HG03045 (cell line): ENCODE results near the gene KMT2B.
"Not testable (repeated sequence)": the region's sequence is repeated elsewhere in the genome, so short reads cannot be mapped to it uniquely, and the experiment has no call there.

Experiments
- ATAC-seq: cut with Tn5 transposase; IDR thresholded peaks from one replicate; pipeline ENCODE4 v1.9.1; 2021; ENCODE audit warnings: mild to moderate bottlenecking, moderate library complexity; ENCODE audit not compliant: unreplicated experiment

KMT2B gene

DNA sequence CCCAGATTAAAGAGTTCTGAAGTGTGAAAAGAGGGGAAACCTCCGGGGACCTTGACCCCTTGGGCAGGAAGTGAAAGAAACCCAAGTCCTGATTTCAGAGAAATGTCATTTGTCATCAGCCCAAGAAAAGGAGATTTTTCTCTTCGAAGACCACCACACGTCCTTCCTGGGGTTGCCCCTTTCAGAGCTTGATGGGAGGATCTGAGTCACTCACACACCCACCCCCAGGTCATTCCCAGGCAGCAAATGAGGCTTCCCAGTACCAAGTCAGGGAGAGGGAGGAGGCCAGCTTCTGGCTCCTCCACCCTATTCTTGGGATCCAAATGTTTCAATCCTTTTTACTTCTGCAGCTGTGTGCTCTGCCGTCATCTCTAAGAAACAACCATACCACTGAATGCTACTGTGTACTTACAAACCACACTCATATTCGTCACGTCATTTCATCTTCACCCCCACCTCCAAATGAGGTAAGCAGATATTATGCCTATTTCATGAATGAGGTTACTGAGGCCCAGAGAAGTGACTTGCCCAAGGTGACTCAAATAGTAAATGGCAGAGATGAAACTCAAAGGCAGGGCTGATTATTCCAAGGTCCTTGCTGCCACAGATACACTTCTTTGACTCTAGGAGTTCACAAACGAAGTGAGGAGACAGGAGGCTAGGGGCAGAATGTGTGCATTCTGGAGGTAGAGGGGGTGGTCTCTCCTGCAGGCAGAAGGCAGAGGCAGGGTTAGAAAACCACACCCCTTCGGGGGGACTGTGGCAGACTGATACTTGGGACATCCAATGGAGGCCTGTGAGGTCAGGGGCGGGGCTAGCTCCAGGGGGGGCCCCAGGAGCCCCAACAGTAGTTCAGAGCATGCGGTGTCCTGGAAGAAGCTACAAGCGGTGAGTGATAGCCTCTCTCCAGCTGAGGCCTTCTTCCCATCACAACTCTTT lies 5.0 kb upstream of the KMT2B start:
- ATAC-seq, result no peak

DNA sequence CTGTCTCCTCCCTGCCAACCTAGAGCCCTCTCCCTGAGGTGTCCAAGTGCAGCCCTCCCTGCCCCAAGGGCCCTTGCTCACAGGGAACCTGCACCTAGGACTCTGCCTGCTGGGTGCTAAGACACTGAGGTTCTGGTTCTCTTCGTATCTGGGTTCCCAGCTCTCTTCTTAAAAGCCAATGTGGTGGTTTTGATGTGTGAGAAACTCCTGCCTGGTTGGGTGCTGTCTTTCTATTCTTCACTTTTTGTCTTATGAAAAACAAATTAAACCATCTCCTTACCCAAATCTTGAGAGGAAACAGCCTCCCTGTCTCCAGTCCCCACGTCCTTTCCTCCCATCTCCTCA lies 4.3 kb upstream of the KMT2B start:
- ATAC-seq, result no peak

DNA sequence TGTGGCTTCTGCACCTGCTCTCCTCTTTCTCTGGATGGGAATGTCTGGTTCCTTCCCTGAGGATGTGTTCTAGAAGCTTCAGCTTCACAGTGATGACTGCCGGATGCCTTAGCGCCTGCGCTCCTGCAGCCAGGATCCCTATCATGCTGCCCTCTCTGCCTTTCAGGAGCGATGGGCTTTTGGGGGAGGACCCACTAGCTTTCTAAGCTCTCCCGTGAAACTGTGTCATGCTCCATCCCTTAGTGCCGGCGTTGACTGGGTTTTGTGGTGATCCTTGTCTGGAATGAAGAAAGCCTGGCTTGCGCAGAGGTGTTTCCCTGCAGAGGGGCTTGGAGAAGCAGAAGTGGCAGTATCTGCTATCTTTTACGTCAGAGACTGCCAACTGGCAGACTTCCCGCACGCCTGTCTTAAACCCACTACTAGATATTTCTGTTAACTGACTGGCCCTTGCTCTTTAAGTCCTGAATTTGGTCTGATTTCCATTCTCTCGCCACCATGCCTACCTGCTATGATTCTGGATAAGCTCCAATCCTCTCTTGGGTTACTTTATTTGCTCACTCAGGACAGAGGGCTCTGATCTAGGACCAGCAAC lies 3.8 kb upstream of the KMT2B start:
- ATAC-seq, result no peak

DNA sequence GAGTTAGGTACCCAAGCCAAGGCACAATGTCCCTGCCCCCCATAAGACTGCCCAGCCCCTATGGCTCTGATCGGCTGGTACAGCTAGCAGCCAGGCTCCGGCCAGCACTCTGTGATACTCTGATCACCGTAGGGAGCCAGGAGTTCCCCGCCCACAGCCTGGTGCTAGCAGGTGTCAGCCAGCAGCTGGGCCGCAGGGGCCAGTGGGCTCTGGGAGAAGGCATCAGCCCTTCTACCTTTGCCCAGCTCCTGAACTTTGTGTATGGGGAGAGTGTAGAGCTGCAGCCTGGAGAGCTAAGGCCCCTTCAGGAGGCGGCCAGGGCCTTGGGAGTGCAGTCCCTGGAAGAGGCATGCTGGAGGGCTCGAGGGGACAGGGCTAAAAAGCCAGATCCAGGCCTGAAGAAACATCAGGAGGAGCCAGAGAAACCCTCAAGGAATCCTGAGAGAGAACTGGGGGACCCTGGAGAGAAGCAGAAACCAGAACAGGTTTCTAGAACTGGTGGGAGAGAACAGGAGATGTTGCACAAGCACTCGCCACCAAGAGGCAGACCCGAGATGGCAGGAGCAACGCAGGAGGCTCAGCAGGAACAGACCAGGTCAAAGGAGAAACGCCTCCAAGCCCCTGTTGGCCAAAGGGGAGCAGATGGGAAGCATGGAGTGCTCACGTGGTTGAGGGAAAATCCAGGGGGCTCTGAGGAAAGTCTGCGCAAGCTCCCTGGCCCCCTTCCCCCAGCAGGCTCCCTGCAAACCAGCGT lies 3.0 kb upstream of the KMT2B start:
- no peak for ATAC-seq

DNA sequence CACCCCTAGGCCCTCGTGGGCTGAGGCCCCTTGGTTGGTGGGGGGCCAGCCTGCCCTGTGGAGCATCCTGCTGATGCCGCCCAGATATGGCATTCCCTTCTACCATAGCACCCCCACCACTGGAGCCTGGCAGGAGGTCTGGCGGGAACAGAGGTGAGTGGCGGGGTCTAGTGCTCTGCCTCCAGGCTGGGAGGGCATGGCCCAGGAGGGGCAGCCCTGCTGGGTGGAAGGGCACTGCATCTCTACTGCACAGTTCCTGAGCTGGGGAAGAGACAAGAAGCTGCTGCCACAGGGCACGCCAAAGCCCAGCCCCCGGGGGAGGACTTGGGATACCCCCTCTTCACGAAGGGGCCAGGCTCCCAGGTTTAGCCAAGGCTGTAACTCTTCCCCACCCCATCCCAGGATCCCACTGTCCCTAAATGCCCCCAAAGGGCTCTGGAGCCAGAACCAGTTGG lies 2.4 kb upstream of the KMT2B start:
- ATAC-seq, result no peak

DNA sequence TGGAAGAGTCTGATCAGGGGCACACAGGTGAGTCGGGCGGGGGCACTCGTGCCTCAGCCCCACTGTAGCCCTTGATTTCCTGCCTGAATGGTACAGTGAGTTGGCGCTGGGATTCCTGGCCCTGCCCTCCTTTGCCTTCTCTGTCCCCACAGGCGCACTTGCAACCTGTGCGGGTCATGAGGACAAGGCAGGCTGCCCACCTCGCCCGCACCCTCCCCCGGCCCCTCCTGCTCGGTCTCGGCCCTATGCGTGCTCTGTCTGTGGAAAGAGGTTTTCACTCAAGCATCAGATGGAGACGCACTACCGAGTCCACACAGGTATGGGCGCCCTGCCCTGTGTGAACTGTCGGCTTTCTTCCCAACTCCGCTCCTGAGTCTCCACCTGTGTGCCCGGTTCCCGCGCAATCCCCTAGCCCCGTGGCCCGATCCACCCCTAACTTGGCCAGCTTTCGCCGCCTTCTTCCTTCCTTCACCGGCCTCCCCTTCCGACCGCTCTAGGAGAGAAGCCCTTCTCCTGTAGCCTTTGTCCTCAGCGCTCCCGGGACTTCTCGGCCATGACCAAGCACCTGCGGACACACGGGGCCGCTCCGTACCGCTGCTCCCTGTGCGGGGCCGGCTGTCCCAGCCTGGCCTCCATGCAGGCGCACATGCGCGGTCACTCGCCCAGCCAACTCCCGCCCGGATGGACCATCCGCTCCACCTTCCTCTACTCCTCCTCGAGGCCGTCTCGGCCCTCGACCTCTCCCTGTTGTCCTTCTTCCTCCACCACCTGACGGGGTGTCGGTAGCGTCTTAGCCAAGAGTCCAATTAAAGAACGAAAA lies 1.6 kb upstream of the KMT2B start:
- no peak for ATAC-seq

DNA sequence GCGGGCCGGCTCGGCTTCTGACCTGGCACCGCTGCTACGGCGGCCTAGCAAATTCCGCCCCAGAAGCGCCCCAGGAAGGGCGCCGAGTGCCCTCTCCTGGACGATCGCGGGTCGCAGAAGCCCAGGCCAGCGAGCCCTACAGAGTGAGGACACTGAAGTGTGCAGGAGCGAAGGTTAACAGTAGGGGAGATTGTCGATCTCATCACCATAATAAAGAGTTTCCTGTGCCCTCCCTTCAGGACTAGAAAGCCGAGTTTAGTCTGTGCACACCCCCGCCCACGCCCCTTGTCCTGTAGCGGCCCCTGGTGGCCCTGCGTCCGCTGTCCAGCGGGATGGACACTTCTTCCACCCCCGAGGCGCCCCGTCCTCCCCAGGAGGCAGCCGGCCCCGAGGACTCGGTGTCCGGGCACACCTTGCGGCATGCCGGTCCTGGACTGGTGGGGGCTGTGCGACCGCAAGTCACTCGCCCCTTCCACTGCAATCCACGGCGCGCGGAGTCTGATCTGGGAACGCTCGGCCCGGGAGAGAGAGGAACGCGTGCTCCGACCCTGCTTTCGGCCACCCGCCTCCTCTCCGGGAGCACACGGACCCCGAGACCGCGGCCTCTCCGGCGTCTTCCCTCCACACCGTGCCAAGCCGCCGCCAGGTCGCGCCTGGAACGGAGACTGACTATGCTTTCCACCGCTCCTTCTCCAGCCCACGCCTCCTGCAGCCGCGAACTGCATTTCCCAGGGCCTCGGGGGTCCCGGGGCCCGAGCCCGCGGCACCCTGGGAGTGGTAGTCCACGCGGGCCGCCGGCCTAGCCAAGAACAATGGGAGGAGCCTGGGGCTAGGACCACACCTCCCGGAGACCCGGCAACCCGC lies 770 bp upstream of the KMT2B start:
- ATAC-seq, result peak; percentile 58

DNA sequence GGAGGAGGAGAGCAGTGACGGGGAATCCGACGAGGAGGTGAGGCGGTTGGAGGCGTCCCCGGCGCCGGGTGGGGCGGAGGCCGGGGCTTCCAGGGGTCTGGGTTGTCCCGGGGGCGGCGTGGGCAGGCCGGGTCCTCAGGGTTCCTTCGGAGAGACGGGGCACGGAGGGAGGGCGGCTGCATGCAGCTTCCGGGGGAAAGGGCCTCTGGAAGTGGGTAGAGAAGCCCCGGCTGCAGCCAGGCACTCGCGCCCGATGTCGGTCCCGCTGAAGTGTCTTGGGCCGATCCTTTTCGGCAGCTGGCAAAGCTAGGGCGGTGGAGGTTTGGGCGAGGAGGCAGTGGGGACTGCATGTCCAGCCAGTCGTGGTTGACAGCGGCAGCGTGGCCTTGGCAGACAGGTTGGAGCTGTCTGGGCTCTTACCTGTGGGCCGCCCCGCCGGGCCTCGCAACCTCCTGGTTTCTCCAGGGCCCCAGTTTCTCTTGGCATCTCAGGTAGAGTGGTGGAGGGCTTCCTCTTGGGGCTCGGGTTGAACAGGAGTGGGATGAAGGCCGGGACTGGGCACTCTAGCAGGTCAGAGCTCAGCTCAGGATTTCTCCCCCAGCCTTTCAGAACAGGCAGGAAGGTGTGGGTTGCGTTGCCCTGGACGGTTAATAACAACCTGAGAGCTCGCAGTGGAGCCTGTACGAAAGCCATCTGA lies 690 bp downstream of the KMT2B start:
- ATAC-seq, result peak; percentile 15

DNA sequence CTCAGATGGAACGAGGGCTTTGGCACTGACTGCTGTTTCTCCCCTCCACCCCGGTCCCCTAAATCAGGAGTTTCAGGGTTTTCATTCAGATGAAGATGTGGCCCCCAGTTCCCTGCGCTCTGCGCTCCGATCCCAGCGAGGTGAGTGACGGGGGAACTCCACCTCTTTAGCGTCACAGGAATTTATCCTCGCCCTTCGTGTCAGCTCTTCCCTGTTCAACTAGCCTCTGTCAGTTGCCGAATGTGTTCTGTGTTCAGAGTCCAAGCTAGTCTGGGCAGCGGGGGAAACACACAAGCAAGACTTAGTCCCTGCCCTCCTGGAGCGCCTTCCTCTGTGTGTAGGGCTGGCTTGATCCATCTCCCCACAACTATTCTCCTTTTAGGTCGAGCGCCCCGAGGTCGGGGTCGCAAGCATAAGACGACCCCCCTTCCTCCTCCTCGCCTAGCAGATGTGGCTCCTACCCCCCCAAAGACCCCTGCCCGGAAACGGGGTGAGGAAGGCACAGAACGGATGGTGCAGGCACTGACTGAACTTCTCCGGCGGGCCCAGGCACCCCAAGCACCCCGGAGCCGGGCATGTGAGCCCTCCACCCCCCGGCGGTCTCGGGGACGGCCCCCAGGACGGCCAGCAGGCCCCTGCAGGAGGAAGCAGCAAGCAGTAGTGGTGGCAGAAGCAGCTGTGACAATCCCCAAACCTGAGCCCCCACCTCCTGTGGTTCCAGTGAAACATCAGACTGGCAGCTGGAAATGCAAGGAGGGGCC lies 1.8 kb downstream of the KMT2B start:
- no peak for ATAC-seq

DNA sequence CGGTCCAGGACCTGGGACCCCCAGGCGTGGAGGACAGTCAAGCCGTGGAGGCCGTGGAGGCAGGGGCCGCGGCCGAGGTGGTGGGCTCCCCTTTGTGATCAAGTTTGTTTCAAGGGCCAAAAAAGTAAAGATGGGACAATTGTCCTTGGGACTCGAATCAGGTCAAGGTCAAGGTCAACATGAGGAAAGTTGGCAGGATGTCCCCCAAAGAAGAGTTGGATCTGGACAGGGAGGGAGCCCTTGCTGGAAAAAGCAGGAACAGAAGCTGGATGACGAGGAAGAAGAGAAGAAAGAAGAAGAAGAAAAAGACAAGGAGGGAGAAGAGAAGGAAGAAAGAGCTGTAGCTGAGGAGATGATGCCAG lies 2.3 kb downstream of the KMT2B start:
- ATAC-seq, result no peak

DNA sequence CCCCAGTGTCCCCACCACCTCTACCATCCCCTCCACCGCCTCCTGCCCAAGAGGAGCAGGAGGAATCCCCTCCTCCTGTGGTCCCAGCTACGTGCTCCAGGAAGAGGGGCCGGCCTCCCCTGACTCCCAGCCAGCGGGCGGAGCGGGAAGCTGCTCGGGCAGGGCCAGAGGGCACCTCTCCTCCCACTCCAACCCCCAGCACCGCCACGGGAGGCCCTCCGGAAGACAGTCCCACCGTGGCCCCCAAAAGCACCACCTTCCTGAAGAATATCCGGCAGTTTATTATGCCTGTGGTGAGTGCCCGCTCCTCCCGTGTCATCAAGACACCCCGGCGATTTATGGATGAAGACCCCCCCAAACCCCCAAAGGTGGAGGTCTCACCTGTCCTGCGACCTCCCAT lies 2.8 kb downstream of the KMT2B start:
- ATAC-seq, result no peak

DNA sequence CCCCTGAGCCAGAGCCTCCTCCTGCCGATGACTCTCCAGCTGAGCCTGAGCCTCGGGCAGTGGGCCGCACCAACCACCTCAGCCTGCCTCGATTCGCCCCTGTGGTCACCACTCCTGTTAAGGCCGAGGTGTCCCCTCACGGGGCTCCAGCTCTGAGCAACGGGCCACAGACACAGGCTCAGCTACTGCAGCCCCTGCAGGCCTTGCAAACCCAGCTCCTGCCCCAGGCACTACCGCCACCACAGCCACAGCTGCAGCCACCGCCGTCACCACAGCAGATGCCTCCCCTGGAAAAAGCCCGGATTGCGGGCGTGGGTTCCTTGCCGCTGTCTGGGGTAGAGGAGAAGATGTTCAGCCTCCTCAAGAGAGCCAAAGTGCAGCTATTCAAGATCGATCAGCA lies 3.6 kb downstream of the KMT2B start:
- no peak for ATAC-seq

DNA sequence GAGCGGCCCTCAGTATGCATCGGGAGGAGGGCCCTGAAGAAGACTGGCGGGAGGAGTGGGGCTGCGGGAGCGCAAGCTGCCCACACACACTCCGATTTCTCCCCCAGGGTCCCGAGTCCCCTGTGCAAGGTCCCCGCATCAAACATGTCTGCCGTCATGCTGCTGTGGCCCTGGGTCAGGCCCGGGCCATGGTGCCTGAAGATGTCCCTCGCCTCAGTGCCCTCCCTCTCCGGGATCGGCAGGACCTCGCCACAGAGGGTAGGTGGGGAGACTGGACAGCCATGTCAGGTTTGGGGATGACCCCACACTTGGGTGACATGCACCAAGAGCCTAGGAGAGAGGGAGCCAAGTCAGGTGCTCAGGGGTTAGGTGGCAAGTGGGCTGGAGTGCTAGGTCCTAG lies 4.7 kb downstream of the KMT2B start:
- no peak for ATAC-seq

DNA sequence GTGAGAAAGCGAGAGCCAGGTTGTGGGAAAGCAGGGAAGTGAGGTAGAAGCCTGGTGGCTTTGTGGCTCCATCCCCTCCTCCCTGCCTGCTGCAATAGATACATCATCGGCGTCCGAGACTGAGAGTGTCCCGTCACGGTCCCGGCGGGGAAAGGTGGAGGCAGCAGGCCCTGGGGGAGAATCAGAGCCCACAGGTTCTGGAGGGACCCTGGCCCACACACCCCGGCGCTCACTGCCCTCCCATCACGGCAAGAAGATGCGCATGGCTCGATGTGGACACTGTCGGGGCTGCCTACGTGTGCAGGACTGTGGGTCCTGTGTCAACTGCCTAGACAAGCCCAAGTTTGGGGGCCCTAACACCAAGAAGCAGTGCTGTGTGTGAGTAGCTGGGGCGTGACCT lies 5.1 kb downstream of the KMT2B start:
- ATAC-seq, result no peak

DNA sequence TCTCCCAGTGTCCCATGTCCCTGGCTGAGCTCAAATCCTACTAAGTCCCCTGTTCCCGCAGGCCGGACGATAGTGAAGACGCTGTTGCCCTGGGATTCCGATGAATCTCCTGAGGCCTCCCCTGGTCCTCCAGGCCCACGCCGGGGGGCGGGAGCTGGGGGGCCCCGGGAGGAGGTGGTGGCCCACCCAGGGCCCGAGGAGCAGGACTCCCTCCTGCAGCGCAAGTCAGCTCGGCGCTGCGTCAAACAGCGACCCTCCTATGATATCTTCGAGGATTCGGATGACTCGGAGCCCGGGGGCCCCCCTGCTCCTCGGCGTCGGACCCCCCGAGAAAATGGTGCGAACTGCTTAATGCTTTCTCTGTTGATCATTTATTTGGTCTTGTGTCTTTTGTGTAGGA lies 5.9 kb downstream of the KMT2B start:
- ATAC-seq, result no peak

DNA sequence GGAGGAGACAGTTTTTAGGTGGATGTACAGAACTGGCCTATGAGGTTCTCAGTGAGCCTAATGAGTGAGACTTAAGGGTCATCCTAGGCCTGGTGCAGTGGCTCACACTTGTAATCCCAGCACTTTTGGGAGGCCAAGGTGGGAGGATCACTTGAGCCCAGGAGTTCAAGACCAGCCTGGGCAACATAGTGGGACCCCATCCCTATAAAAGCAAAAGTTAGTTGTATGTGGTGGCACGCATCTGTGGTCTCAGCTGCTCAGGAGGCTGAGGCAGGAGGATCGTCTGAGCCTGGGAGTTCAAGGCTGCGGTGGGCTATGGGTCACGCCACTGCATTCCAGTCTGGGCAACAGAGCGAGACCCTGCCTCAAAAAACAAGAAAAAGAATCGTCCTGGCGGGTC lies 6.3 kb downstream of the KMT2B start:
- not testable (repeated sequence) for ATAC-seq

DNA sequence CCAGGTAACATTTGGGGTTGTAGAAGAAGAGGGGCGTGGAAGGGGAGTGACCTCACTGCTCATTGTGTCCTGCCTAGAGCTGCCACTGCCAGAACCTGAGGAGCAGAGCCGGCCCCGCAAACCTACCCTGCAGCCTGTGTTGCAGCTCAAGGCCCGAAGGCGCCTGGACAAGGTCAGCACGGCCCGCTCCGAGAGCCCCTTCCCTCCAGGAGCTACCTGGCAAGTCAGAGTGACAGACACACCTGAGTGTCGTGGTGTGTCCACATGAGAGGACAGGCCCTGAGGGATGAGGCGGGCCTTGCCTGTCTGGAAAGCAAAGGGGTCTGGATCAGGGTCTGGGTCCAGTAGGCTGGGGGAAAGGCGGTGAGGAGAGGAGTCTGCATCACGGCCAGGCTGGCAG lies 6.8 kb downstream of the KMT2B start:
- ATAC-seq, result no peak

DNA sequence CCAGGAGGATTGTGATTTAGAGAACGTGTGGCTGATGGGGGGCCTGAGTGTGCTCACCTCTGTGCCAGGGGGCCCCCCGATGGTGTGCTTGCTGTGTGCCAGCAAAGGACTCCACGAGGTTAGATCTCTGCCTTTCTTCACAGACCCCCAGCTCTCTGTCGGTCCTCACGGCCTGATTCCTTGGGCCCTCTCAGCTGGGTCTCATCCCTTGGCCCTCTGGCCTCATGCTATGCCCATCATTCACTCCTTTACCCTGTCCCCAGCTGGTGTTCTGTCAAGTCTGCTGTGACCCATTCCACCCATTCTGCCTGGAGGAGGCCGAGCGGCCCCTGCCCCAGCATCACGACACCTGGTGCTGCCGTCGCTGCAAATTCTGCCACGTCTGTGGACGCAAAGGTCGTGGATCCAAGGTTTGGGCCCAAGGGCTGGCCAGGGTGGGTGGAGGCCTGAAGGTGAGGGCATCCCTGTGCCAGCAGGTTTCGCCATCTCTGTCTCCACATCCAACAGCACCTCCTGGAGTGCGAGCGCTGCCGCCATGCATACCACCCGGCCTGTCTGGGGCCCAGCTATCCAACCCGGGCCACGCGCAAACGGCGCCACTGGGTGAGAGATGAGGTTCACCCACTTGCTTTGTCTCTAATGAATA lies 7.5 kb downstream of the KMT2B start:
- no peak for ATAC-seq
